Coronary artery (tissue), 2 donors: ENCODE results near the gene TWSG1.
A peak's percentile ranks its signal among the peaks of the same experiment; 100 is the strongest.

Source experiments
- DNase-seq: peaks from one replicate; pipeline ENCODE4 v3.0.0-alpha.2; 2017; ENCODE audit warnings: low spot score
- H3K27ac ChIP-seq, 2 donors: fragments of 200-600 bp; sonication (generic); one replicate each; pipeline ENCODE4 v1.5.1; 2016 to 2019
- H3K4me3 ChIP-seq: fragments of 200-600 bp; sonication (generic); 2 replicates; pipeline ENCODE4 v1.5.1; 2016; ENCODE audit warnings: mild to moderate bottlenecking, moderate library complexity
- TF ChIP-seq, protein P1 (sequence below): fragments of 200-600 bp; sonication (generic); IDR thresholded peaks from one replicate; pipeline ENCODE4 v1.5.1; 2019; ENCODE audit warnings: antibody characterized with exemption

Gene TWSG1

DNA sequence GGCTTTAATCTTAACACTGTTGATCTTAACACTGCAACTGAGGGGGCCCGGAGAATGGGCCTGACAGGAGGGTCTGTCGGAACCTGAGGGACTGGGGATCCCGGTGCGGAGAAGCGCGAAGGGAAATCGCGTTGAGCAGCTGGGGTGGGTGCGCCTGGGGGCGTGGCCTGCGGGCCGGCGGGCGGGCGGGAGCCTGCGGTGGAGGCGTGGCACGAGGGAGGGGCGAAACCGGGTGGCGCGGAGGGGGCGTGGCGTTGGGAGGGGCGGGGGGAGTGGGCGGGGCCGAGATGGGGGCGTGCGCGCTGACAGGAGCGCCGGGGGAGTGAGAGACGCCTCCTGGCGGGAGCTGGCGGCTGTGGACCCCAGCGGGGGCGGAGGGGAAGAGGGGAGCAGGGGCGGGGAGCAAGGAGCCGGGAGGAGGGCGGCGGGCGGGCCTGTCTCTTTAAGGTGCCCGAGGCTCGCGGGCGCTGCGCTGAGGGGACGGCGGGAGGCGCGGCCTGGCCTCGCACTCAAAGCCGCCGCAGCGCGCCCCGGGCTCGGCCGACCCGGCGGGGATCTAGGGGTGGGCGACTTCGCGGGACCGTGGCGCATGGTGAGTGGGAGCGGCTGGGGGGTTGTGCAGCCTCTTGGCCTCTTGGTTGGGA is at the start of gene TWSG1:
TSS of gene TWSG1 (plus strand) at position 445 of the 644 bp plus-strand sequence. CDS start 2,457 bp downstream, outside the sequence.
- DNase-seq, result peak; percentile 94
- TF ChIP-seq, protein P1, sequence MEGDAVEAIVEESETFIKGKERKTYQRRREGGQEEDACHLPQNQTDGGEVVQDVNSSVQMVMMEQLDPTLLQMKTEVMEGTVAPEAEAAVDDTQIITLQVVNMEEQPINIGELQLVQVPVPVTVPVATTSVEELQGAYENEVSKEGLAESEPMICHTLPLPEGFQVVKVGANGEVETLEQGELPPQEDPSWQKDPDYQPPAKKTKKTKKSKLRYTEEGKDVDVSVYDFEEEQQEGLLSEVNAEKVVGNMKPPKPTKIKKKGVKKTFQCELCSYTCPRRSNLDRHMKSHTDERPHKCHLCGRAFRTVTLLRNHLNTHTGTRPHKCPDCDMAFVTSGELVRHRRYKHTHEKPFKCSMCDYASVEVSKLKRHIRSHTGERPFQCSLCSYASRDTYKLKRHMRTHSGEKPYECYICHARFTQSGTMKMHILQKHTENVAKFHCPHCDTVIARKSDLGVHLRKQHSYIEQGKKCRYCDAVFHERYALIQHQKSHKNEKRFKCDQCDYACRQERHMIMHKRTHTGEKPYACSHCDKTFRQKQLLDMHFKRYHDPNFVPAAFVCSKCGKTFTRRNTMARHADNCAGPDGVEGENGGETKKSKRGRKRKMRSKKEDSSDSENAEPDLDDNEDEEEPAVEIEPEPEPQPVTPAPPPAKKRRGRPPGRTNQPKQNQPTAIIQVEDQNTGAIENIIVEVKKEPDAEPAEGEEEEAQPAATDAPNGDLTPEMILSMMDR, result no peak
- Histone ChIP-seq H3K27ac (peak within 1 kb of the TSS; percentile 87 to 91), H3K4me3 (peak within 1 kb of the TSS; percentile 92)

DNA sequence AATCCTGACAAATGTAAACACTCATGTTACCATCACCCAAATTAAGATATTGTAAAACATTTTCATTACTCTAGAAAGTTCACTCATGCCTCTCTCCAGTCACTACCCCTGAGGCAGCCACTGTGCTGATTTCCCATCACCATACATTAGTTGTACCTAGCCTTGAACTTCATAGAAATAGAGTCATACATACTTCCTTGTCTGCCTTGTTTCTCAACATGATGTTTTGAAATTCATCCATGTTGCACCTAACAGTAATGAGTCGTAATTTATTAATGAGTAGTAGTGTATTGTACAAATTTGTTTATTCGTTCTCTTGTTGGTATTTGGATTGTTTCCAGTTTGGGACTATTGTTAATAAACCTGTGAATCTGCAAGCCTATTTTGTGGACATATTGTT is 49.0 kb upstream of the TWSG1 start:
- Histone ChIP-seq H3K4me3 (no peak overlapping the region), H3K27ac (no peak overlapping the region)
- TF ChIP-seq, protein P1, result no peak
- DNase-seq, result no peak

DNA sequence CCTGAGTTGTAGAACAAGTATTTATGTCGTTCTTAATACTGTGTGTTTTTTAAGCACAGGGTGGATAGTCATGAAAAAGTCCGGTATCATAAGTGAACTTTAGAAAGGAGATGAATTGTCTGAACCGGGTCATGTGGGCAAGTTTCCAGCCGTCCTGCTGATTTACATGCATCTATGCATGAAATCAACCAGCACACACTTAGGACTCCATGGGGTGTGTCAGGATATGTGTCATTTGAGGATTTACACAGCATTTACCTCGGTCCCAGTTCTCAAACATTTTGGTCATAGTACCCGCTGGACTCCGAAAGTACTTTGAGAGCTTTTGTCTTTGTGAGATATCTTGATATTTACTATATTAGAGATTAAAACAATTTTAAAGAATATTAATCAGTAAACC is 47.5 kb upstream of the TWSG1 start:
- TF ChIP-seq, protein P1, result no peak
- no peak for DNase-seq
- Histone ChIP-seq H3K4me3 (no peak overlapping the region), H3K27ac (no peak overlapping the region)

DNA sequence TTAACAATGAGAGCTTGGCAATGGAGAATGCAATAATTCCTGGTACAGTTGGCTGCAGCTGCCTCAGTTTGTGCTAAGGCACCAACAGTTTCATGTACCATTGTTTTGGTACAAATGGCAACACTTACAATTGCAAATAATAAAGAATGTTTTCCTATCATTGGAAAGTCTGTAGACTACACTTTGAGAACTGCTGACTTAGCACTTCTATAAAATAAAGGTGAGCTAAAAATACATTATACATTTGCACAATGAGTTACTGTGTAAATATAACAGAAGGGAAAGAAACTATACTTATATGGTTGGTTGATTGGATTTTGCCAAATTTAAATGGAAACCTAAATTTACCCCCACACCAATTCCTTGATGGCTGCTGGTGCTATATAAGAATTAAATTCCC is 44.9 kb upstream of the TWSG1 start:
- no peak overlapping the region for H3K27ac ChIP-seq
- no peak for DNase-seq
- TF ChIP-seq, protein P1, result no peak

DNA sequence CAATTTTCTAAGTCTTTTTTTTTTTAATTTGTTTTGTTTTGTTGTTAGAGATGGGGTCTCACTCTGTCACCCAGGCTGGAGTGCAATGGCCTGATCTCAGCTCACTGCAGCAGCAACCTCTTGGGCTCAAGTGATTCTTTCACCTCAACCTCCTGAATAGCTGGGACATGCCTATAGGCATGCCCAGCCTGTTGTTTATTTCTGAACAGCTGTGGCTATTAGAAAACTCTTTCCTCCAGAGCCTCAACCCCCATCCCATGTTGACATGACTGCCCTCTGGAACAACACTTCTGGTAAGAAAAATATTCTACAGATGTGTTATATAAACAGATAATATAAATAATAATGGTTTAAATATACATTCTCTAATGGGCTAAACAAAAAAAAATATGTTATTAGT is 44.4 kb upstream of the TWSG1 start:
- Histone ChIP-seq H3K4me3 (no peak overlapping the region), H3K27ac (no peak overlapping the region)
- no peak for DNase-seq
- TF ChIP-seq, protein P1, result no peak

More for the DNA sequence above, 44.9 kb upstream of the TWSG1 start:
- no peak overlapping the region for H3K4me3 ChIP-seq

DNA sequence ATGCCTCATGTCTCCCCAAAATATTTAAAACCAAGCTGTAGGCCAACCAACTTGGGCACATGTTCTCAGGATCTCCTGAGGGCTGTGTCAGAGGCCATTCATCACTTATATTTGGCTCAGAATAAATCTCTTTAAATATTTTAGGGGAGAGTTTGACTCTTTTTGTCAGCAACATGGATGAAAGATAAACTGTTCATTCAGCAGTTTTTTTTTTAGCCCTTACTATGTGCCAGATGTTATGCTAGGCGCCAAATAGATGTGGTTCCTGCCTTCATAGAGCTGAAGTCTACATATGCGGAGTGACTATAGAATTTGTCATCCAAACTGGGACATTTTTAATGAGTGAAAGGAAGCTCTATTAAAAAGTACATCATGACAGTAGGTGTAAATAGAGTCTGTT is 42.5 kb upstream of the TWSG1 start:
- Histone ChIP-seq H3K27ac (no peak overlapping the region), H3K4me3 (no peak overlapping the region)
- TF ChIP-seq, protein P1, result no peak
- no peak for DNase-seq

DNA sequence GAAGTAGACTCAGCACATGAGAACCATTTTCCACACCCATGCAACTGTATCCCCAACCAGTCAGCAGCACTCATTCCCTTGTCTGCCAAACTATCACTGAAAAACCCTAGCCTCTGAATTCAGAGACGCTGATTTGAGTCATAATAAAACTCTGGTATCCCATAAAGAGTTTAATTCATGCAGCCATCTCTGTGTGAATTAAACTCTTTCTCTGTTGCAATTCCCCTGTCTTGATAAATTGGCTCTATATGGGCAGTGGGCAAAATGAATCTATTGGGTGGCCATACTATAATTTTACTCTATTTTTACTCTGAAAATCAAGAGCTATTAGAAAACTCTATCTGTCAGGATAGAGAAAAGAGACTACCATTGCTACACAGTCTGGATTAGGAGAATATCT is 40.6 kb upstream of the TWSG1 start:
- Histone ChIP-seq H3K27ac (no peak overlapping the region), H3K4me3 (no peak overlapping the region)
- TF ChIP-seq, protein P1, result no peak
- no peak for DNase-seq
